HG03066 (cell line): ENCODE measurements around the gene MED16.
"Not testable (repeated sequence)": the region's sequence is repeated elsewhere in the genome, so short reads cannot be mapped to it uniquely, and the experiment has no call there.

Source experiments
- ATAC-seq: cut with Tn5 transposase; IDR thresholded peaks from one replicate; pipeline ENCODE4 v1.9.1; 2021; ENCODE audit warnings: low read depth; ENCODE audit not compliant: unreplicated experiment

The MED16 gene

GRCh38 chr19:891421-892200, 1.4 kb downstream of the MED16 start:
- not testable (repeated sequence) for ATAC-seq

GRCh38 chr19:890831-891230, 2.2 kb downstream of the MED16 start:
- no peak for ATAC-seq

- ATAC-seq: no peak
Measured at GRCh38 chr19:889662-890295, 3.2 kb downstream of the MED16 start.

GRCh38 chr19:888581-889385, 4.2 kb downstream of the MED16 start:
- no peak for ATAC-seq

- no peak for ATAC-seq
Measured at GRCh38 chr19:887599-887998, 5.4 kb downstream of the MED16 start.

GRCh38 chr19:887072-887471, 5.9 kb downstream of the MED16 start:
- ATAC-seq: no peak

GRCh38 chr19:885536-886224, 7.3 kb downstream of the MED16 start:
- no peak for ATAC-seq

- ATAC-seq: no peak
Measured at GRCh38 chr19:884420-885211, 8.4 kb downstream of the MED16 start.

- ATAC-seq: no peak
Measured at GRCh38 chr19:883661-884211, 9.3 kb downstream of the MED16 start.

- no peak for ATAC-seq
Measured at GRCh38 chr19:882871-883497, 10.0 kb downstream of the MED16 start.

GRCh38 chr19:881385-882071, 11.5 kb downstream of the MED16 start:
- no peak for ATAC-seq

GRCh38 chr19:879711-880438, 13.1 kb downstream of the MED16 start:
- no peak for ATAC-seq

GRCh38 chr19:878751-879561, 14.0 kb downstream of the MED16 start:
- ATAC-seq: not testable (repeated sequence)

GRCh38 chr19:877992-878660, 14.9 kb downstream of the MED16 start:
- not testable (repeated sequence) for ATAC-seq

- no peak for ATAC-seq
Measured at GRCh38 chr19:876780-877314, 16.1 kb downstream of the MED16 start.

- ATAC-seq: no peak
Measured at GRCh38 chr19:876089-876488, 16.9 kb downstream of the MED16 start.
